Esophagus squamous epithelium (tissue), 5 donors: ENCODE results near the gene ATP1A4. TPM values are rescaled to one million over a fixed set of nuclear protein-coding genes. Genes with fewer than 3 reads are reported as not detected.

Experiments used
- DNase-seq: peaks from one replicate; lab custom pipeline; 2025; lab: John Stamatoyannopoulos, UW
- H3K27ac ChIP-seq, 4 donors: fragments of 200-600 bp; sonication (generic); one replicate each; pipeline ENCODE4 v1.5.1; 2016 to 2019; ENCODE audit warnings: mild to moderate bottlenecking in 1 of 4
- H3K27me3 ChIP-seq, 4 donors: fragments of 200-600 bp; sonication (generic); 1 replicate in 3 of 4; 2 replicates in 1 of 4; pipeline versions ENCODE4 v1.5.1 to v1.6.0; 2017 to 2021; ENCODE audit warnings: antibody characterized with exemption in 1 of 4
- H3K36me3 ChIP-seq, 3 donors: fragments of 200-600 bp; sonication (generic); one replicate each; pipeline ENCODE4 v1.5.1; 2016 to 2019
- H3K4me1 ChIP-seq, 3 donors: fragments of 200-600 bp; sonication (generic); one replicate each; pipeline ENCODE4 v1.5.1; 2017 to 2019
- H3K4me3 ChIP-seq, 4 donors: fragments of 200-600 bp; sonication (generic); 1 replicate in 3 of 4; 2 replicates in 1 of 4; pipeline ENCODE4 v1.5.1; 2016 to 2019; ENCODE audit warnings: mild to moderate bottlenecking in 2 of 4, moderate library complexity in 1 of 4
- H3K9me3 ChIP-seq, 3 donors: fragments of 200-600 bp; sonication (generic); one replicate each; pipeline ENCODE4 v1.5.1; 2016 to 2019
- CTCF ChIP-seq, 6 experiments: fragments of 450-650 bp in 4 of 6; fragments of 200-600 bp in 2 of 6; sonication (generic) in 2 of 6; IDR thresholded peaks; one replicate each; pipeline ENCODE4 v1.5.1; 2016 to 2019; ENCODE audit warnings: antibody characterized with exemption in 6 of 6, mild to moderate bottlenecking in 4 of 6, moderate library complexity in 4 of 6
- POLR2A ChIP-seq, 4 donors: fragments of 450-650 bp; IDR thresholded peaks; one replicate each; pipeline ENCODE4 v1.6.1; 2017; ENCODE audit warnings: antibody characterized with exemption in 4 of 4, mild to moderate bottlenecking in 4 of 4, moderate library complexity in 3 of 4
- WGBS, 2 donors: methylation state at CpG; one replicate each; pipeline ENCODE4 v1.1.5; 2018; 5-methylcytosine and 5-hydroxymethylcytosine counted together
- intact Hi-C: fragments of 100-400 bp; cut with DNase I; formaldehyde crosslinking; loops from one replicate; pipeline ENCODE4 v1.15.0; 2022
- total RNA-seq, 4 donors: library from RNA; depleted of rRNA; stranded (reverse); fragments of >200 nt; gene quantifications; one replicate each; pipeline ENCODE4 v1.1.0, GENCODE V29; 2016
- donor health status: DM: yes; HTN: yes; CAD: no.

Gene ATP1A4
- total RNA-seq, 4 donors from 2014 or later, result 0.19 to 1.8 TPM; not detected in 2

DNA sequence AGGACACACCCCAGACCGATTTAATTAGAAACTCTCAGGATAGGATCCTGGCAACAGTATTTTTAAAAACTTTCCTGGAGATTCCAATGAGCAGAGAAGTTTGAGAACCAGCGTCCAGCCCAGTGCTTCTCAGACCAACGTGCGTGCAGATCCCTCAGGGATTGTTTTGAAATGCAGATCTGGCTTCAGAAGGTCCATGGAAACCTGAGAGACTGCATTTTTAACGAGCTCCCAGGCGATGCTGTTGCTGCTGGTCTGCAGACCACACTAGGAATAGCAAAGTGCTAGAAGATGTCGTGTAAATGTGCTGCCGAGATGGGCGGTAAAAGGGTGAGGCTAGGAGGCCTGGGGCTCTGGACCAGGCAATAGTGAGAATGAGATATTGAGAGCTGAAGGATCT is 20.6 kb downstream of the ATP1A4 start:
- Histone ChIP-seq H3K4me3 (no peak overlapping the region), H3K9me3 (no peaks in the 10 kb centered on the region), H3K27me3 (peaks cover 0 to 14% (median 0%) of the 10 kb centered on the region in 4 donors), H3K27ac (no peak overlapping the region), H3K36me3 (no peaks in the 10 kb centered on the region), H3K4me1 (no peaks in the 10 kb centered on the region)
- TF ChIP-seq CTCF (IDR thresholded peaks at IDR 0.05) (no peak), POLR2A (IDR thresholded peaks at IDR 0.05) (no peak)
- WGBS, 2 donors, result 63 to 67% methylated on average over 9 of the region's 9 CpGs
- no peak for DNase-seq
- intact Hi-C loops, result no loop called here

GRCh38 chr1:160177231-160177630 is 25.8 kb downstream of the ATP1A4 start:
- Histone ChIP-seq H3K9me3 (no peaks in the 10 kb centered on the region), H3K4me3 (no peak overlapping the region), H3K27me3 (peaks cover 0 to 1% (median 0%) of the 10 kb centered on the region in 4 donors), H3K36me3 (no peaks in the 10 kb centered on the region), H3K4me1 (no peaks in the 10 kb centered on the region), H3K27ac (no peak overlapping the region)
- DNase-seq, result no peak
- TF ChIP-seq CTCF (IDR thresholded peaks at IDR 0.05) (no peak), POLR2A (IDR thresholded peaks at IDR 0.05) (no peak)
- intact Hi-C loops, result no loop called here
- 88 to 92% methylated on average over 1 to 2 of the region's 2 CpGs for WGBS, 2 donors

DNA sequence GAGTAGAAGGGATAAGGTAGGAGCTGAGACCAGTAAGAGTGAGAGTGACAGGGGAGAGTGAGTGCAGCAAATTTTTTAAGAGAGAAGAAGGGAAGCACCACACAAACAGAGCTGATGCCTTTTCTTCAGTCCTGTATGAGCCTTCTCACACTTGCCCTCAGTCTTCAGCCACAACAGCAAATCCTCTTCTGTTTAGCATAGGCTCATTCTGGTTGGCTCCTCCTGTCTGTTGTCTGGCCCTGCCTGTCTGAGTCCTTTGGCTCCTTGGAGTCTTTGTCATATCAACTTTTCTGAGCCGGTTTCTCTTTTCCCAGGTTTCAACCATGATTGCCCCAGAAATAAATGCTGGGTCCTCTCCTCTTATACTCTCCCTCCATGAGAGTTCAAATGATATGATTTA is 26.3 kb downstream of the ATP1A4 start:
- DNase-seq, result no peak
- WGBS, 2 donors, result 50 to 88% methylated on average over 1 of the region's 1 CpG
- H3K27ac ChIP-seq, result no peak overlapping the region
- no peaks in the 10 kb centered on the region for H3K4me1 ChIP-seq
- no peaks in the 10 kb centered on the region for H3K9me3 ChIP-seq
- no peaks in the 10 kb centered on the region for H3K36me3 ChIP-seq
- TF ChIP-seq POLR2A (IDR thresholded peaks at IDR 0.05) (no peak), CTCF (IDR thresholded peaks at IDR 0.05) (no peak)
- H3K4me3 ChIP-seq, result no peak overlapping the region
- no peaks in the 10 kb centered on the region for H3K27me3 ChIP-seq
- intact Hi-C loops, result no loop called here

DNA sequence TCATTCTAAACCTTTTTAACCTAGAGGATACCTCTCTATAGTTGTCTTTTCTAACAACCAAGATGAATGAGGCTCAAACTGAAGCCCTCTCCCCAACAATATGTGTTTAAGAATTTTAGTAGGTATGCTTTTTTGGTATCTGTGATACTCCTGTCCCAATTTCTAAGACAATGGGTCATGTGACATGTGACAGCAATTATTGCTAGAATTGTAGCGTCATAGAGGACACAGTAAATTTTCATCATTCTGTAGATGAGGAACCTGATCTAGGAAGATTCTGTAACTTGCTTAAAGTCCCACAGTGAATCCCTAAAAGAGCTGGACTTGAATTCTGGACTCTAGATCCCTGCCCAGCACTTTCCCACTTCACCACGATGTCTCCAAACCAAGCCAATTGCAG is 27.3 kb downstream of the ATP1A4 start:
- Histone ChIP-seq H3K4me1 (no peaks in the 10 kb centered on the region), H3K27me3 (no peaks in the 10 kb centered on the region), H3K4me3 (no peak overlapping the region), H3K36me3 (no peaks in the 10 kb centered on the region), H3K27ac (no peak overlapping the region), H3K9me3 (no peaks in the 10 kb centered on the region)
- no peak for TF ChIP-seq POLR2A (IDR thresholded peaks at IDR 0.05)
- TF ChIP-seq CTCF (IDR thresholded peaks at IDR 0.05), result no peak
- no peak for DNase-seq
- 91 to 100% methylated on average over 1 to 2 of the region's 2 CpGs for WGBS, 2 donors
- intact Hi-C loops, result no loop called here

- Histone ChIP-seq H3K4me3 (no peak overlapping the region), H3K27me3 (no peaks in the 10 kb centered on the region), H3K36me3 (no peaks in the 10 kb centered on the region), H3K27ac (no peak overlapping the region), H3K4me1 (no peaks in the 10 kb centered on the region), H3K9me3 (no peaks in the 10 kb centered on the region)
- TF ChIP-seq CTCF (IDR thresholded peaks at IDR 0.05) (no peak), POLR2A (IDR thresholded peaks at IDR 0.05) (no peak)
- 74 to 80% methylated on average over 4 of the region's 4 CpGs for WGBS, 2 donors
- DNase-seq, result no peak
- intact Hi-C loops, result no loop called here
These were observed 27.9 kb downstream of the ATP1A4 start for GRCh38 chr1:160179336-160179735.
